Measurements from ENCODE around the gene DLGAP4.

DNA sequence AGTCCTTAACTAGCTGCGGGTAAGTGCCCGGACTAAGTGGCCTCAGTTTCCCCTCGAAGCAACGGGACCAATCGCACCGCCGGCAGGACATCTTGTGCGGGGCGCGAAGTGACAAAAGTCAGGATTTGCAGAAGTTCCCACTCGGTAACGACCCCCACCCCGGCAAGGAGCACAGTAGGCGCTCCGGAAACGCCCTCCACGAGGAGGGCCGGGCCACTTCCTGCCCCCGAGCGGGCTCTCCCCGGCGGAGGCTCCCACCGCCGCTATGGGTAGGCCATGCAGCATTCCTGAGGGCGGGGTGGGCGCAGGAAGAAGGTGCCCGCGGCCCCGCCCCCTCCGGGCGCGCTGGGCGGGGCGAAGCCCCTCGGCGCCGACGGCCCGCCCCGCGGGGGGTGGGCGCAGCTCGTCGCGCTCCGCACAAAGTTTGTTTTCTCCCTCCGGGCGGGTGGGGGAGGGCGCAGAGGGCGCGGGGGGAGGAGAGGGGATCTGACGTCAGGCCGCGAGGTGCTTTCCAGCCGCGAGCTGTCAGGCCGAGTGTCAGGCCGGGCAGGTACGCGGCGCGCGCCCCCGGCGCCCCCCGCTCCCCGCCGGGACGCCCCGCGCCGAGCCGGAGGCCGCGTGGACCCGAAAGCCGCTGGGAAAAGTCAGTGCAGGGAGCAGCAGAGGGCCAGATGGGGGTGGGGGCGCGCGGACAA lies 267.1 kb downstream of the DLGAP4 start, which contains the start of gene TGIF2:
- TF ChIP-seq POLR2AphosphoS5 (IDR thresholded peaks at IDR 0.05) (peak; percentile 80 to 92 (median 89)), CTCF (IDR thresholded peaks at IDR 0.05 in 8 of 11, conservative IDR thresholded peaks at IDR 0.05 in 3 of 11) (no peak), POLR2A (IDR thresholded peaks at IDR 0.05) (peak in 1 of 3 donors; percentile 58)
